Activated CD8-positive, alpha-beta memory T cell treated with anti-CD3 and anti-CD28 coated beads, Interleukin-2, amount 50 U/mL, for 4 hours (primary cell): ENCODE results near the gene NFATC3.
"Not testable (repeated sequence)": the region's sequence is repeated elsewhere in the genome, so short reads cannot be mapped to it uniquely, and the experiment has no call there.

Source experiments
- DNase-seq: peaks from one replicate; pipeline ENCODE4 v3.0.0-alpha.2; 2020

Gene NFATC3

DNA sequence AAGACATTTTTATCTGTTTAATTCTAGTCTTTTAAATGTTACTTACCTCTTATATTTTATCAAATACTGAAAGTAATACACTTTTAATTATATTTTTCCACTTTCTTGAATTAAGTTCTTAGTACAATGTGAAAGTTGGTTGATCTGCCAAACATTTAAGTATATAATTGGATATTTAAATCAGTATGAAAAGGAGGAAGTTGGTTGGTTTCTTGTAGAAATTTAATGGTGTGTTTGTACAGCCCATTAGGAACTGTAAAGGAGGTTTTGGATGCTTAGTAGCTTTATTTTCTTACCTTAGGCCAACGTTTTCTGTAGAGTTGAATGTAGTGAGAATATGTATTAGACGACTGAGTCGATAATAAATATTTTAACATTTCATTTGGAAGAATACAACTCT is 5.4 kb downstream of the NFATC3 start:
- DNase-seq = no peak

- DNase-seq = no peak
These were observed 6.5 kb downstream of the NFATC3 start for GRCh38 chr16:68091380-68092261.

DNA sequence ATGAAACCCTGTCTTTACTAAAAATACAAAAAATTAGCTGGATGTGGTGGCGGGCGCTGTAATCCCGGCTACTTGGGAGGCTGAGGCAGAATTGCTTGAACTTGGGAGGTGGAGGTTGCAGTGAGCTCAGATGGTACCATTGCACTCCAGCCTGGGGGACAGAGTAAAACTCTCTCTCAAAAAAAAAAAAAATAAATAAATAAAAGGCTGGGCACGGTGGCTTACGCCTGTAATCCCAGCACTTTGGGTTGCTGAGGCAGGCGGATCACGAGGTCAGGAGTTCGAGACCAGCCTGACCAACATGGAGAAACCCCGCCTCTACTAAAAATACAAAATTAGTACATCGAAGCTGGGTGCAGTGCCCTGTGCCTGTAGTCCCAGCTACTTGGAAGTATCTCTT is 7.1 kb downstream of the NFATC3 start:
- DNase-seq = not testable (repeated sequence)

DNA sequence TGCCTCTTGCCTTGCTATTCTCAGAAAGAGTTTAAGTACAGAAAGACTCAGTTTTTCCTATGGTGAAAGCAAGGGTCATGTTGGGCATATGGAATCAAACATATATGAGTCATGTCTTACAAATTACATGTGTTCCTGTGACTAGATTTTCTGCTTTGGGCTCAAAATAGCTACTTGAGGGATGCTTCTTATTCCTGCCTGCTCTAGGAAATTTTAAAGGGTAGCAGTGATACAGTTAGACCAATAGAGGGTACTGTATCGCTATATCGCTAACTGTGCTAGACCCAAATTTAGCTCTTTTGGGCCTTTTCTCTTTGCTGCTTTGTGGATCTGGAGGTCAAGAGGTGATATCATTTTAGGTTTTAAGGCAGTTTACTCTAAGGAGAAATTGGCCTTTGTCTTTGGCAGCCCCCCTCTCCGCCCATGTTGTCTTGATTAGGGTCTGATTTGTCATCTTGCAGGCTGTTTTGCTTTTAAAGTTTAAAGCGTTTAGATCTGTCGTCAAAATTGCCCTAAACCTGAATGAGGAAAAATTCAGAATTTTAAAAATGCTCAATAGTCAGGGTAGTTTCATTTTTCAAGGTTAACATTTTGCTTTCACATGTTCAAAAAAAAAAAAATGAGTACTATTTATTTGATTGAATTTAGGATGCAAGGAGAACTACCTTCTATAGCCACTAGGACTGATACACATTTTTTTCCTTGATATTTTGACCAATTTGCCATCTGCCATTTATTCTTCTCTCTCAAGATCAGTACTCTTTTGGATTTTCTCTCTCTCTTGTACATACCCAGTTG is 8.8 kb downstream of the NFATC3 start:
- DNase-seq = no peak

GRCh38 chr16:68094614-68094934 is 9.4 kb downstream of the NFATC3 start:
- no peak for DNase-seq

GRCh38 chr16:68096491-68096890 is 11.3 kb downstream of the NFATC3 start:
- no peak for DNase-seq

GRCh38 chr16:68097088-68097487 is 11.9 kb downstream of the NFATC3 start:
- DNase-seq = no peak

- no peak for DNase-seq
These were observed 12.7 kb downstream of the NFATC3 start for GRCh38 chr16:68097895-68098294.

- DNase-seq = no peak
These were observed 15.3 kb downstream of the NFATC3 start for GRCh38 chr16:68100488-68100887.

DNA sequence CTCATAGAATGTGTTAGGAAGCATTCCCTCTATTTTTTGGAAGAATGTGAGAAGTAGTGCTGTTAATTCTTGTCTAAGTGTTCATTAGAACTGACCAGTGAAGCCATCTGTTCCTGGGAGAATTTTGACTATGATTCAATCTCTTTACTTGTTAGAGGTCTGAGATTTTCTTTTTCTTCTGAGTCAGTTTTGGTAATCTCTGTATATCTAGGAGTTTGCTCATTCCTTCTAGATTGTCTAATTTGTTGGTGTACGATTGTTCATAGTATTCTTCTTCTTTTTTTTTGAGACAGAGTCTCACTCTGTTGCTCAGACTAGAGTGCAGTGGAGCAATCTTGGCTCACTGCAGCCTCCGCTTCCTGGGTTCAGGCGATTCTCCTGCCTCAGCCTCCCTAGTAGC is 20.4 kb downstream of the NFATC3 start:
- no peak for DNase-seq

DNA sequence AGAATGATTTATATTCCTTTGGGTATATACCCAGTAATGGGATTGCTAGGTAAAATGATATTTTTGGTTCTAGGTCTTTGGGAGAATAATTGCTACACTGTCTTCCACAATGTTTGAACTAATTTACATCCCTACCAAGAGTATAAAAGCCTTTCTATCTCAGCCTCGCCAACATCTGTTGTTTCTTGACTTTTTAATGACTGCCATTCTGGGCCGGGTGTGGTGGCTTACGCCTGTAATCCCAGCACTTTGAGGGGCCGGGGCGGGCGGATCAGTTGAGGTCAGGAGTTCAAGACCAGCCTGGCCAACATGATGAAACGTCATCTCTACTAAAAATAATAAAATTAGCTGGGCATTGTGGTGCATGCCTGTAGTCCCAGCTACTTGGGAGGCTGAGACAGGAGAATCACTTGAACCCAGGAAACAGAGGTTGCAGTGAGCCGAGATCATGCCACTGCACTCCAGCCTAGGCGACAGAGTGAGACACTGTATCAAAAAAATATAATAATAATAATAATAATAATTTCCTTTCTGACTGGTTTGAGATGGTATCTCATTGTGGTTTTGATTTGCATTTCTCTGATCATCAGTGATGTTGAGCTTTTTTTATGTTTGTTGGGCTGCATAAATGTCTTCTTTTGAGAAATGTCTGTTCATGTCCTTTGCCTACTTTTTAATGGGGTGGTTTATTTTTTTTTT is 22.2 kb downstream of the NFATC3 start:
- not testable (repeated sequence) for DNase-seq

DNA sequence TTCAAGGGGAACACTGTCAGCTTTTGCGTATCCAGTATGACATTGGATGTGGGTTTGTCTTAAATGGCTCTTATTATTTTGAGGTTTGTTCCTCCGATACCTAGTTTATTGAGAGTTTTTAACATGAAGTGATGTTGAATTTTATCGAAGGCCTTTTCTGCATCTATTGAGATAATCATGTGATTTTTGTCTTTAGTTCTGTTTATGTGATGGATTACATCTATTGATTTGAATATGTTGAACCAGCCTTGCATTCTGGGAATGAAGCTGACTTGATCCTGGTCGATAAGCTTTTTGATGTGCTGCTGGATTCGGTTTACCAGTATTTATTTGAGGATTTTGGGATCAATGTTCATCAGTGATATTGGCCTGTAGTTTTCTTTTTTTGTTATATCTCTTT is 24.0 kb downstream of the NFATC3 start:
- not testable (repeated sequence) for DNase-seq

- DNase-seq = not testable (repeated sequence)
These were observed 25.4 kb downstream of the NFATC3 start for GRCh38 chr16:68110611-68111010.

- DNase-seq = no peak
These were observed 26.2 kb downstream of the NFATC3 start for GRCh38 chr16:68111379-68111778.

- no peak for DNase-seq
These were observed 28.0 kb downstream of the NFATC3 start for GRCh38 chr16:68113059-68113761.

DNA sequence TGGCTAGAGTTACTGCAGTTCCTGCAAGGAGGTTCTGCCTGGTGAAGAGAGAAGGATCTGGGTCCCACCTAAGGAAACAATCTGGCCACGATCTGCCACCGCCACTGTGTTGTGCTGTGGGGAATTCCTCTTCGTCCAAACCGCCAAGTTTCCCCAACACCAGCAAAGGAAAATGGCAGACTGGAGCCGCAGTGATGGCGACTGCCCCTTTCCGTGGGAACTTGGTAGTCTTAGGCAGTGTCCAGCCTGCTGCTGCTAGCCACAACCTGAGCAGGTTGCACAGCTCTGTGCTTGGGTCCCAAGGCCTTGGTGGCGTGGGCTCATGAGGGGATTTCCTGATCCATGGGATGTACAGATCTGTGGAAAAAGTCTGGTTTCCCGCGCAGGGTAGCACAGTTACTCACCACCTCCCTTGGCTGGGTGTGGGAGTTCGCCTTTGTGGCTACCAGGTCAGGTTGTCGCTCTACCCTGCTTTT is 28.6 kb downstream of the NFATC3 start:
- DNase-seq = no peak

- DNase-seq = not testable (repeated sequence)
These were observed 29.8 kb downstream of the NFATC3 start for GRCh38 chr16:68114939-68115338.

DNA sequence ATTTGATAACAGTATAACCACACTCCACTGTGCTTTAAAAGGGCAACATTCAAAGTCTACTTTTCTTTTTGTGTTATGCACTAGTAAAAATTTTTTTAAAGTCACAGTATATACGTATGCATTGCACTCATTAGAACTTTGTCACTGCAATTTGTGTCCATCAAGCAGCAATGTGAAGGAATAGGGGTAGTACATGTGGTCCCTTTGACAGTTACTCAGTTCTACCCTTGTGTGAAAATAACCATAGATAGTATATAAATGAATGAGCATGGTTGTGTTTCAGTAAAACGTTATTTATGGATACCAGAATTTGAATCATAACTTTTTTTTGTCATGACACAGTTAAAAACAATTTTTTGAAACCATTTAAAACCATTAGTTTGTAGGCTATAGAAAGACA is 30.7 kb downstream of the NFATC3 start:
- DNase-seq = no peak

GRCh38 chr16:68116256-68116867 is 31.2 kb downstream of the NFATC3 start:
- no peak for DNase-seq

- DNase-seq = no peak
These were observed 32.7 kb downstream of the NFATC3 start for GRCh38 chr16:68117884-68118283.

GRCh38 chr16:68118954-68119353 is 33.8 kb downstream of the NFATC3 start:
- DNase-seq = not testable (repeated sequence)

DNA sequence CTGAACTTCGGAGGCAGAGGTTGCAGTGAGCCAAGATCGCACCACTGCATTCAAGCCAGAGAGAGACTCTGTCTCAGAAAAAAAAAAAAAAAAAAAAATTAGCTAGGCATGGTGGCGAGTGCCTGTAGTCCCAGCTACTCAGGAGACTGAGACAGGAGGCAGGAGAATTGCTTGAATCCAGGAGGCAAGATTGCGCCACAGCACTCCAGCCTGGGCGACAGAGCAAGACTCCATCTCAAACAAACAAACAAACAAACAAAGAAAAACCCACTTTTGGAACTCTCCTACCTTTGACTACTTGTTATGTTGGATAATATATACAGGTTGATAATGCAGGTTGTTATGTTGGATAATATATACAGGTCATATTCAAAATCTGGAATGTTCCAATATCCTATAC is 35.3 kb downstream of the NFATC3 start:
- DNase-seq = not testable (repeated sequence)
